Cardiac fibroblast (primary cell): ENCODE measurements around the gene LCOR.

Source experiments
- DNase-seq, 2 donors: peaks; one replicate each; pipeline versions ENCODE4 v3.0.0 to v3.0.0-alpha.2; 2010; ENCODE audit warnings: low read depth in 2 of 2
- H3K4me3 ChIP-seq, 2 donors: replicated peaks in 1 of 2; 1 replicate in 1 of 2; 2 replicates in 1 of 2; pipeline ENCODE4 v1.5.1; 2011; ENCODE audit warnings: low read depth in 2 of 2, low read length in 2 of 2, mild to moderate bottlenecking in 2 of 2, moderate library complexity in 1 of 2
- TF ChIP-seq, protein P1 (sequence below): IDR thresholded peaks from one replicate; pipeline ENCODE4 v1.5.1; 2011; ENCODE audit warnings: low read depth, mild to moderate bottlenecking, low read length, inconsistent platforms

The LCOR gene

DNA sequence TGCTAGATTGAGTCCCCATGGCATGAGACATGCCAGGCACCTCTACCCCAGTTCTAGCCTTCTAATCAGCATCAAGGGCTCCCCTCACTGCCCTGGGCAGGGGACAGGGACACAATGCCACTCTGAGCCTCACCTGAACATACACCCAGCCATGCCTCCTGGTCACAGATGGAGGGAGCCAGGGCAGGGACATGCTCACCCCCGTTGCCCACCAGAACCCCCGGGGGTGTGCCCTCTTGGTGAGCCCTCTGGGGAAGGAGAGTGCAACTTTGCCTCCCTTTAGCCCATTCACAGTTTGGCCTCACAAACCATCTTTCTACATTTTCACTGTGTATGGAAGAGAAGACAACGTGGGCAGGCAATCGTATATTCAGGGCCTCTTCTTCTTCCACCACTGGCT, 167.2 kb downstream of the LCOR start:
- TF ChIP-seq, protein P1, sequence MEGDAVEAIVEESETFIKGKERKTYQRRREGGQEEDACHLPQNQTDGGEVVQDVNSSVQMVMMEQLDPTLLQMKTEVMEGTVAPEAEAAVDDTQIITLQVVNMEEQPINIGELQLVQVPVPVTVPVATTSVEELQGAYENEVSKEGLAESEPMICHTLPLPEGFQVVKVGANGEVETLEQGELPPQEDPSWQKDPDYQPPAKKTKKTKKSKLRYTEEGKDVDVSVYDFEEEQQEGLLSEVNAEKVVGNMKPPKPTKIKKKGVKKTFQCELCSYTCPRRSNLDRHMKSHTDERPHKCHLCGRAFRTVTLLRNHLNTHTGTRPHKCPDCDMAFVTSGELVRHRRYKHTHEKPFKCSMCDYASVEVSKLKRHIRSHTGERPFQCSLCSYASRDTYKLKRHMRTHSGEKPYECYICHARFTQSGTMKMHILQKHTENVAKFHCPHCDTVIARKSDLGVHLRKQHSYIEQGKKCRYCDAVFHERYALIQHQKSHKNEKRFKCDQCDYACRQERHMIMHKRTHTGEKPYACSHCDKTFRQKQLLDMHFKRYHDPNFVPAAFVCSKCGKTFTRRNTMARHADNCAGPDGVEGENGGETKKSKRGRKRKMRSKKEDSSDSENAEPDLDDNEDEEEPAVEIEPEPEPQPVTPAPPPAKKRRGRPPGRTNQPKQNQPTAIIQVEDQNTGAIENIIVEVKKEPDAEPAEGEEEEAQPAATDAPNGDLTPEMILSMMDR: no peak
- no peak for DNase-seq
- no peak overlapping the region for H3K4me3 ChIP-seq

DNA sequence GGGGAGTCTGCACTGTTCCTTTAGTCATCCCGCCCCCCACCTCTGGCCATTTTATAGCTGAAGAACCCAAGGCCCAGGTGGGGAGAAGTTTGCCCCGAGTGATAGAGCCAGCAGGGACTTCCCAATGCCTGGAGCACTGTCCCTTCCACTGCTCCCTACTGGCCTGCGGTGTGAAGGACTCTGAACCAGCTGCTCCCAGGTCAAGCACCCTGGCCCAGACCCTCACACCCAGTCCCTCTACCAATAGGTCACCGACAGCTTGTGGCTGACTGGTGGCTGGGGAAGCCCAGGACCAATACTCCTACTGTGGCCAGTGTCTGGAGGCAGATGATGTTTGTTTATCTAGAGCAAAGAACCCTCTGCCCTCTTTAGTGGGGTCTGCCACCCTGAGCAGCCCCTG, 167.9 kb downstream of the LCOR start:
- TF ChIP-seq, protein P1: no peak
- DNase-seq: no peak
- no peak overlapping the region for H3K4me3 ChIP-seq

DNA sequence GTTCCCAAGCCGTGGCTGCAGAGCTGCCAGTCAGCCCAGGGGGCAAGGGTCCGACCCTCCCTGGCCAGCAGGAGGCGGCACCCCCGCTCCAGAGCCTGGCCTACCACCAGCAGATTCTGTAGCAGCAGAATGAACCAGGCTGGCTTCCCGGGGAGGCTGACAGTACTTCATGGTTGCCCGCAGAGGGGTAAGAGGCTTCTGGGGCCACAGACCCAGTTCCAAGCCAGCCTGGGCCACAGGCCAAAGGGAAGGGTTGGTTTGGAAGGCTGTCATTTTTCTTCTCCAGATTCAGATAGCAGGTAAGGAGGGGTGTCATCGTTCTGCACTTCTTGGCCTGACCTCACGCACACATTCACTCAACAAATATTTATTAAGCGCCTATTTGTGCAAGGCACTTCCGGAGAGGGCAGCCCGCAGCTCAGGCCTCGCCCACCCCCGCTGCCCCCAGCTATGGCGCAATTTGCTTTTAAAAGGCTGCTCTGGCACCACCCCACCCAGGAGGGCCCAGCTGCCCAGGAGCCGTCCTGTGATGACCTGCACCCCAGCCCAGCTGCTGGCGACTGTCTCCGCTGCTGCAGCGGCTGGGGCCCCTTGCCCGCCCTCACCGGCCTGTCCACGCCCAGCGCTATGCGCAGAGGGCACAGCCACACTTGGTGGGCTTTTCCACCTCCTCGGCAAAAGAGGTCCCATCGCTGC, 168.5 kb downstream of the LCOR start:
- DNase-seq: no peak
- TF ChIP-seq, protein P1: no peak
- no peak overlapping the region for H3K4me3 ChIP-seq

DNA sequence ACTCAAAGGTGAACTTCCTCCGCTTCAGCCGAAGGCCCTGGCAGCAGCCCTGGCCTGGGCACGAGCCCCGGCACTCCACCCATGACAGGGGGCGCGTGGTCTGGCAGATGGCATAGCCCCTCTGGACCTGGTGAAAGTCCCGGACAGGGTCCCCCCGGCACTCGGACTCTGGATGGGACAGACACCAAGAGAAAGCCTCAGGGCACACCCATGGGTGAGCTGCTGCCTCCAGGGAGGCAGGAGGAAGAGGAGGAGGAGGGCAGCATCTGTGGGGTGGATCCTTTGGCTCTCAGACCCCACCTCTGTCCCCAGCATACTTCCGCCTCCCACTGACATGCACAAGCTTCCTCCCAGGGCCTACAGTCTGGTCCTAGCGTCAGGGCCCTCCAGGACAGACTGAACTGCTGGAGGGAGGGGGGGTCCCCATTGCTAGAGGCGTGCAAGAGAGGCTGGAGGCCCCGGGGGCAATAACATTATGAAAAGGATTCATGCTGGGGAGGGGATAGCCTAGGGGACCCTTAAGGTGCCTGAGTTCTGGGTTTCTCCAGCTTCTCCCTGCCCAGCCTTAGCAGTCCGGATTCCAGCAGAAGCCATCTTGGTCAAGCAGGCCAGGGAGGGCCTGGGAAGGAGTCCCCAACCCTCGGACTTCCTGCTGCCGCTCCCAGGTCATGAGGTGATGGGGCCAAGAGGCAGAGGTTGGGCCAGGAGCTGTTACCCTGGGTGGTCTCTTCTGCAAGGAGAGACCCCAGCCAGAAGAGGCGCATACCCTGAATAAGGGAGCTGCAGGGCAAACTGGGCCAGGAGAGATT, 169.3 kb downstream of the LCOR start:
- TF ChIP-seq, protein P1: no peak
- H3K4me3 ChIP-seq: no peak overlapping the region
- DNase-seq: no peak

DNA sequence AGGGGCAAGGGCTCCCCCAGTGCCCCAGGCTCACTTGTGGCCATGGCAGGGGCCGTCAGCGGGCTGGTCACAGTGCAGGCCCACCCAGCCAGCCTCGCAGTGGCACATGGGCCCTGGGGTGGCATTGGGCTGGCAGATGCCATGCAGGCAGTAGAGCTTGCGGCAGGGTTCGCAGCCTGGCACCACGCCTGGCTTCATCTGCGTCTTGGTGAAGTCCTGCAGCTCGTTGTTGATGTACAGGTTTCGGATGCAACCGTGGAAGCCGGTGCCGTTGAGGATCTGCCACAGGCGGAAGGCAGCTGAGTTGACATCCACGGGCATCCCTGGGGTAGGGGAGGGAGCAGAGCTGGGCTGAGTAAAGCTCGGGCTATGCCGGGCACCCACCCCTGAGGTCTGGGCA, 170.6 kb downstream of the LCOR start:
- TF ChIP-seq, protein P1: no peak
- no peak for DNase-seq
- no peak overlapping the region for H3K4me3 ChIP-seq

DNA sequence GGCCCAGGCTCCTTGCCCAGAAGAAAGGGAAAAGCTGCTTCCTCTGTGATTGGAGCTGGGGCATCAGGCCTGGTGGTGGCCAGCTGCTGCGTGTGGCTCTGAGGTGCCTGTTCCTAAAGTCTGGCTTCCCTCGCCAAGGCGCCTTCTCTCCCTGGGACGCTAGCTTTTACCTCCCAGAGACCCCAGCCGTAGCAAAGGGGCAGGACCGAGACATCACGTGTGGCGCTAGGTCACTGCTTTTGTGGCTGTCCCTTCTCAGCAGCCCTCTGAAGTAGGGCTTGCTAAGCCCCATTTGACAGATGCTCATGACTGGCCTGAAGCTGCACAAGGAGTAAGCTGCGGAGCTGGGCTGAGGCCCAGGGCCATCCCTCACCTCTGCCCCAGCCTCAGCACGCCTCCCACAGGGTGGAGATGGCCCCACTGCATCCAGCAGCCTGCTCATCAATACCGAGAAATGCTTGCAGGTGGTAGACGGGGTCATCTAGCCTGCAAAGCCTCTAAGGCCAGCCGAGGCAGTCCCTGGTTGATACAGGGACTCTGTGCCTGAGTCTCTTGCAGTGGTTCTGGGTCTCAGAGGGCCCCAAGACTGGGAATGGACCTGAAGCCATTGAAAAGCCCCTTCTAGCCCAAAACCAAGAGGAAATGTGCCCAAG, 171.2 kb downstream of the LCOR start:
- no peak for DNase-seq
- no peak overlapping the region for H3K4me3 ChIP-seq
- TF ChIP-seq, protein P1: no peak
